Regular cardiac myocyte (primary cell): ENCODE results near the gene PGS1. TPM values are rescaled to one million over a fixed set of nuclear protein-coding genes. Genes with fewer than 3 reads are reported as not detected.

Experiments
- total RNA-seq: library from RNA; depleted of rRNA; stranded (reverse); fragments of >200 nt; gene quantifications from 2 replicates; pipeline ENCODE4 v1.2.3, GENCODE V29; 2014

PGS1 gene
- total RNA-seq: 20.3 and 36.9 TPM in 2 replicates

GRCh38 chr17:78378225-78379130, at the start of gene PGS1:
PGS1 (plus strand) TSS chr17:78378649; CDS start chr17:78378666, 17 bp downstream.

GRCh38 chr17:78359997-78360370, 18.5 kb upstream of the PGS1 start, which contains the start of gene SOCS3:
SOCS3 (minus strand) TSS chr17:78360077; CDS start chr17:78359095, 982 bp downstream.

Other genes starting within 250 kb of the PGS1 start
- gene TMC6, start 249.9 kb upstream of the PGS1 start, total RNA-seq: 7.6 and 16.1 TPM in 2 replicates
- gene TMC8, start 247.9 kb upstream of the PGS1 start, total RNA-seq: under 0.01 TPM in 1 of 2 replicates, not detected in the other
- not detected in 2 replicates for gene C17orf99, start 232.3 kb upstream of the PGS1 start, total RNA-seq
- 11.3 and 17.8 TPM in 2 replicates for gene SYNGR2, start 210.1 kb upstream of the PGS1 start, total RNA-seq
- 18.6 and 198 TPM in 2 replicates for gene TK1, start 191.6 kb upstream of the PGS1 start, total RNA-seq
- 55.2 and 60.4 TPM in 2 replicates for gene AFMID, start 191.3 kb upstream of the PGS1 start, total RNA-seq
- 9.0 and 87.8 TPM in 2 replicates for gene BIRC5, start 164.4 kb upstream of the PGS1 start, total RNA-seq
- not detected in 2 replicates for gene TMEM235, start 147.0 kb upstream of the PGS1 start, total RNA-seq
- gene SOCS3, start 18.6 kb upstream of the PGS1 start, total RNA-seq: 33.0 and 59.4 TPM in 2 replicates
- gene DNAH17, start 198.7 kb downstream of the PGS1 start, total RNA-seq: 0.28 TPM in 1 of 2 replicates, not detected in the other